ENCODE measurements around the gene KLHL13. TPM values are rescaled to one million over a fixed set of nuclear protein-coding genes. Genes with fewer than 3 reads are reported as not detected.

KLHL13 gene, protein sequence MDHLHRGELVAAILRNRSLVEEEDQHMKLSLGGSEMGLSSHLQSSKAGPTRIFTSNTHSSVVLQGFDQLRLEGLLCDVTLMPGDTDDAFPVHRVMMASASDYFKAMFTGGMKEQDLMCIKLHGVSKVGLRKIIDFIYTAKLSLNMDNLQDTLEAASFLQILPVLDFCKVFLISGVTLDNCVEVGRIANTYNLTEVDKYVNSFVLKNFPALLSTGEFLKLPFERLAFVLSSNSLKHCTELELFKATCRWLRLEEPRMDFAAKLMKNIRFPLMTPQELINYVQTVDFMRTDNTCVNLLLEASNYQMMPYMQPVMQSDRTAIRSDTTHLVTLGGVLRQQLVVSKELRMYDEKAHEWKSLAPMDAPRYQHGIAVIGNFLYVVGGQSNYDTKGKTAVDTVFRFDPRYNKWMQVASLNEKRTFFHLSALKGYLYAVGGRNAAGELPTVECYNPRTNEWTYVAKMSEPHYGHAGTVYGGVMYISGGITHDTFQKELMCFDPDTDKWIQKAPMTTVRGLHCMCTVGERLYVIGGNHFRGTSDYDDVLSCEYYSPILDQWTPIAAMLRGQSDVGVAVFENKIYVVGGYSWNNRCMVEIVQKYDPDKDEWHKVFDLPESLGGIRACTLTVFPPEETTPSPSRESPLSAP
- total RNA-seq: 5.6 to 7.2 TPM (median 5.6 TPM) in 3 replicates

DNA sequence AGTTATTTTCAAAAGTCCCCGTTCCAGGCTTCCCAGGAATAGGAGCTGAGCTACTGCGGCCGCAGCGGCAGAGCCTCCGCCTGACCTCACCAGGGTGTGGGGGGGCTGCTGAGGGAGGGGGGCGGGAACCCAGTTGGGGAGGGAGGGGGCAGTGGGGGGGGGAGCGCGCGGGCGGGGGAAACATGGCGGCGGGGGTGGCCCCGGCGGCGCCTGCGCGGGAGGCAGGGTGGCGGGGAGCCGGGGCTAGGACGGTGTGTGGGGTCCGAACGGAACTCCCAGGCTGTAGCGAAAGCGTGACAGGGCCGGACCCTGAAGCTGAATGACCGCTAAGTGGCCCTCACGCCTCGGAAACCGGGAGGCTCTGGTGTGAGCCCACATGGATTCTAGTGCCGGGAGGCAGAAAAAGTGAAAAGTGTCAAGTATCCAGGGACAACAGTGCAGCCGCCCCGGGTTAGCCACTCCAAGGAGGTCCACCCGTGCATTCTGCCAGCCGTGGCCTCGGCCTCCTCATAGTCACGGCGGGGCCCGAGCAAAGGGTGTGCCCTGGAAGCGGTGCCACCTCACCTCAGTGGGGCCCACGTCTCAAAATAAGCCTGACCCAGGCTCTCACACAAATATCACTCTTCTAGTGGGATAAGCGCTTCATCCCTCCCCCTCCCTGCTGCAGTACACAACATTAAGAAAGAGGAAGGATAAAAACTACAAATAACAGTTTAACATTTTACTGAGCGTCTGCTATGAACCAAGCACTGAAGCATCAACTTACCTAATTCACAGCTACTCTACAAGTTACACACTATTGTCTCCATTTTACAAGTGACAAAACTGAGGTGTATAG, at the start of gene KLHL13:
KLHL13 (minus strand) TSS at position 98 of the 838 bp plus-strand sequence. CDS start 88,337 bp downstream, outside the sequence.
- H3K4me3 Mint-ChIP-seq: peak within 1 kb of the TSS; percentile 74
- H3K27ac Mint-ChIP-seq: peak within 1 kb of the TSS; percentile 37
- H3K4me1 Mint-ChIP-seq: peaks cover 7% of the 10 kb centered on the region
- H3K36me3 Mint-ChIP-seq: no peaks in the 10 kb centered on the region
- TF ChIP-seq, protein P1, sequence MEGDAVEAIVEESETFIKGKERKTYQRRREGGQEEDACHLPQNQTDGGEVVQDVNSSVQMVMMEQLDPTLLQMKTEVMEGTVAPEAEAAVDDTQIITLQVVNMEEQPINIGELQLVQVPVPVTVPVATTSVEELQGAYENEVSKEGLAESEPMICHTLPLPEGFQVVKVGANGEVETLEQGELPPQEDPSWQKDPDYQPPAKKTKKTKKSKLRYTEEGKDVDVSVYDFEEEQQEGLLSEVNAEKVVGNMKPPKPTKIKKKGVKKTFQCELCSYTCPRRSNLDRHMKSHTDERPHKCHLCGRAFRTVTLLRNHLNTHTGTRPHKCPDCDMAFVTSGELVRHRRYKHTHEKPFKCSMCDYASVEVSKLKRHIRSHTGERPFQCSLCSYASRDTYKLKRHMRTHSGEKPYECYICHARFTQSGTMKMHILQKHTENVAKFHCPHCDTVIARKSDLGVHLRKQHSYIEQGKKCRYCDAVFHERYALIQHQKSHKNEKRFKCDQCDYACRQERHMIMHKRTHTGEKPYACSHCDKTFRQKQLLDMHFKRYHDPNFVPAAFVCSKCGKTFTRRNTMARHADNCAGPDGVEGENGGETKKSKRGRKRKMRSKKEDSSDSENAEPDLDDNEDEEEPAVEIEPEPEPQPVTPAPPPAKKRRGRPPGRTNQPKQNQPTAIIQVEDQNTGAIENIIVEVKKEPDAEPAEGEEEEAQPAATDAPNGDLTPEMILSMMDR (IDR thresholded peaks at IDR 0.05; ENCODE audit: unreplicated experiment): no peak
- H3K27me3 Mint-ChIP-seq (ENCODE audit: low read depth): peaks cover 1% of the 10 kb centered on the region
- peaks cover 12% of the 10 kb centered on the region for H3K9me3 Mint-ChIP-seq
- no peak for DNase-seq (ENCODE audit: low spot score in 2 of 2, unreplicated experiment in 2 of 2)

DNA sequence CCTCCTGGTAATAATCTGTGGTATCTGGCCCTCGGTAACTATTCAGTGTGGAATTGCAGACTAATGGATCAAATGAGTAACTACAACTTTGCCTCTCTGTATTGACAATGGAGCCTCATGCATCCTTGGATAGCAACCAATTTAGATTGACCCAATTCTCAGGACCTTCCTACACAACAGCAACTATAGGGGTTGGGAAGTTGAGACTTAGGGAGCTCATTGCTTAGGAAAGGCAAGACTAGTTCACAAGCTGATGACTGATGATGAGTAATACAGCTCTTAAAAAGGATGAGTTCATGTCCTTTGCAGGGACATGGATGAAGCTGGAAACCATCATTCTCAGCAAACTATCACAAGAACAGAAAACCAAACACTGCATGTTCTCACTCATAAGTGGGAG, 47.5 kb upstream of the KLHL13 start:
- H3K9me3 Mint-ChIP-seq: peaks cover 24% of the 10 kb centered on the region
- no peak for DNase-seq (ENCODE audit: low spot score in 2 of 2, unreplicated experiment in 2 of 2)
- TF ChIP-seq, protein P1 (IDR thresholded peaks at IDR 0.05; ENCODE audit: unreplicated experiment): no peak
- H3K27ac Mint-ChIP-seq: no peak overlapping the region
- H3K36me3 Mint-ChIP-seq: no peaks in the 10 kb centered on the region
- H3K4me3 Mint-ChIP-seq: no peak overlapping the region
- H3K4me1 Mint-ChIP-seq: no peaks in the 10 kb centered on the region
- no peaks in the 10 kb centered on the region for H3K27me3 Mint-ChIP-seq (ENCODE audit: low read depth)

DNA sequence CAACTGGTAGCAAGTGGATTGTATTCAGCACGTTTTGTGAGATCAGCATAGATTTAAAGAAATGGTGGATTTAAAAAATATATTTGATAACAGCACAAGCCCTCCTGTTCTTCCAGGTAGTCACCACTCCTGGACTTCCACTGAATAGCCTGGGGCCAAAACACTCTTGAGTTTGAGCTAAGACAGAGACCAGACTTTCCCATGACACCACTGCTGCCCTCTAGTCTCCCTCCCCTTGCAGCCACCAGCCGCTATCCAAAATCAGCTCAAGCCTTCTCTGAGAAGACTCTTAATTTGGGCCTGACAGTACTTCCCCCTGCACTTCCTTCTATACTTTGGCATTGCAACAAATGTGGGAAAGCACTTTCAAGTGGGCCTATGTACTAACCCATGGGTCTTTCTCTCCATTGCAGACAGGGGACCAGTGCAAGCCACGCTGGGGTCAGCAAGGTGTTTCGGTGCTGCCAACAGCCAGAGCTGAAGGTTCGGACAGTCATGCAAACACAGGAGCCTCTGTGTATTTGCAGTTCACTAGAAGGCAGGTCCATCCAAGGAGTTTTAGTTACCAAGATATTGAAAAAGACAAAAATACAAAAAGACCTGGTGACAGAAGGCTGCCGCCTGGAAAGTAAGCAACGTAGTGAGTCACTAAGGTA, 40.5 kb upstream of the KLHL13 start:
- no peaks in the 10 kb centered on the region for H3K27me3 Mint-ChIP-seq (ENCODE audit: low read depth)
- no peak for DNase-seq (ENCODE audit: low spot score in 2 of 2, unreplicated experiment in 2 of 2)
- H3K4me1 Mint-ChIP-seq: no peaks in the 10 kb centered on the region
- TF ChIP-seq, protein P1 (IDR thresholded peaks at IDR 0.05; ENCODE audit: unreplicated experiment): no peak
- no peak overlapping the region for H3K27ac Mint-ChIP-seq
- H3K4me3 Mint-ChIP-seq: no peak overlapping the region
- no peaks in the 10 kb centered on the region for H3K36me3 Mint-ChIP-seq
- peaks cover 16% of the 10 kb centered on the region for H3K9me3 Mint-ChIP-seq

DNA sequence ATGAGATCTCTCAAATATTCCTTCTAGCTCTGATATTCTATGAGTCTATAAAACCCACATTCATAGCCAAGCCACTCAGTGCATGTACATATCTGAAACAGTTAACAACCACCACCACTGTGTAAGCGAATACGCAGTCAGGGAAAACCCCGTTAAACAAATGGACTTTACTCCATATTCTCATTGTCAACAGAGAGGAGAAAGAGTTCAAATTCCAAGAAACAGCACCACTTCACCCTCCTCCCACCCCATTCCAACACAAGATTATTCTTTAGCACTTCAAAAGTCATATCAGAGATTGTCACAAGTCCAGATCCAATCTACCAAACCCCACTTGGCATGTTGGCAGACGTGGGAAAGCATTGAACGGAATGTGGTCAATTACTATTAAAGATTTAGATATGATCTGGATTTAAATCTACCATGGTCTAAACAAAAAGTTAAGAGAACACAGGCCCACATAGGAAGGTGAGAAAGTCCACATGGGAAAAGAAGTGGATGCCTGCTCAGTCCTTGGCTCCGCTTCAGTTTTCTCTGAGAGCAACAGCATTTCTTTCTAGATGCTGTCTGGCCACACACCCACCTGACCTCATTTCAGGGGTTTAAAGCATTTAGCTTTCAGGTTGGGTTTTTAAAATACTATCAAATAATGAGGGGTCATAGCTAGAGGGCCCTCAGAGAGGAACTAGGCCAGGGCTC, 39.8 kb upstream of the KLHL13 start:
- no peak for DNase-seq (ENCODE audit: low spot score in 2 of 2, unreplicated experiment in 2 of 2)
- peaks cover 16% of the 10 kb centered on the region for H3K9me3 Mint-ChIP-seq
- TF ChIP-seq, protein P1 (IDR thresholded peaks at IDR 0.05; ENCODE audit: unreplicated experiment): no peak
- H3K4me3 Mint-ChIP-seq: no peak overlapping the region
- H3K4me1 Mint-ChIP-seq: no peaks in the 10 kb centered on the region
- no peaks in the 10 kb centered on the region for H3K36me3 Mint-ChIP-seq
- H3K27me3 Mint-ChIP-seq (ENCODE audit: low read depth): no peaks in the 10 kb centered on the region
- H3K27ac Mint-ChIP-seq: no peak overlapping the region

- Mint-ChIP-seq H3K9me3 (peaks cover 26% of the 10 kb centered on the region), H3K27ac (no peak overlapping the region), H3K4me3 (no peak overlapping the region), H3K27me3 (ENCODE audit: low read depth) (no peaks in the 10 kb centered on the region), H3K4me1 (no peaks in the 10 kb centered on the region), H3K36me3 (no peaks in the 10 kb centered on the region)
- DNase-seq (ENCODE audit: low spot score in 2 of 2, unreplicated experiment in 2 of 2): no peak
- TF ChIP-seq, protein P1 (IDR thresholded peaks at IDR 0.05; ENCODE audit: unreplicated experiment): no peak
These were observed 36.7 kb upstream of the KLHL13 start for GRCh38 chrX:118153270-118153669.

Measured in mesothelial cell of epicardium (in vitro differentiated cells).